ENCODE data around the gene SLC25A13.

- no peak for TF ChIP-seq CTCF (IDR thresholded peaks at IDR 0.05)
- TF ChIP-seq POLR2AphosphoS5 (IDR thresholded peaks at IDR 0.05): no peak
Measured at GRCh38 chr7:96236198-96237039, 85.5 kb downstream of the SLC25A13 start.

Data from breast epithelium (tissue), 3 donors.